ENCODE data around the gene ZNF280D. TPM values are rescaled to one million over a fixed set of nuclear protein-coding genes. Genes with fewer than 3 reads are reported as not detected.

ZNF280D gene
- total and polyA plus RNA-seq, 2 of the 8 experiments (the other 6 are each of a cell fraction or from before 2014, with no cell fraction given), result 7.4 to 27.5 TPM

DNA sequence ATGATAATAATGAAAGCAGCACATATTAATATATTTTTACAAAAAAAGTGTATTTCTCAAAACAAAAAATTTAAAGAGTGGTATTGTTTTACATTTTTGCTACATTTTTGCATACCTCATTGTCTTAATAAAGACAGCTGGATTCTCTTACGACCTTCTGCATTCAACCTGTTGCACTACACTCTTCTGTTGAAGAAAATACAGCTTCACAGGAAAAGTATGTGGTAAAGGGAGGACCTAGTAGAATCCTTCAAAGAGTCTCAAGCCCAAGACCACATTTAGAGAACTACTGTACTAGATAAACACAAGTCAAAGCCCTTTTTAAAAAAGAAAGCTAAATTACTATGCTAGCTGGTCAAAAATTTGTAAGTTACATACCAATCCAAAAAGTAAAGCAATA is 7.9 kb downstream of the ZNF280D start:
- H4K5ac ChIP-seq (ENCODE audit: insufficient read length, low read depth, low read length), result no peak overlapping the region
- H3K23me2 ChIP-seq (ENCODE audit: low read depth, low read length), result no peaks in the 10 kb centered on the region
- H2BK12ac ChIP-seq (ENCODE audit: low read depth, low read length), result no peak overlapping the region
- no peak overlapping the region for H3K23ac ChIP-seq (ENCODE audit: insufficient read length)
- no peak overlapping the region for H3K56ac ChIP-seq (replicated peaks; ENCODE audit: insufficient read length, low read depth, low read length)
- H3K4ac ChIP-seq (replicated peaks; ENCODE audit: insufficient read length, low read depth, low read length), result no peak overlapping the region
- ChIA-PET POLR2A (ENCODE audit: partially characterized antibody) (no interaction called here), CTCF (ENCODE audit: partially characterized antibody) (interaction anchor here (0.8 kb wide), 1 partner anchor 16 kb away, joined by 5 read pairs; no protein-coding TSS in a partner anchor)
- H2AK5ac ChIP-seq (ENCODE audit: low read depth, low read length), result no peak overlapping the region
- TF ChIP-seq SP4 (IDR thresholded peaks at IDR 0.05; ENCODE audit: low read length), result no peak
- no peak for TF ChIP-seq HDAC2 (IDR thresholded peaks at IDR 0.05; ENCODE audit: borderline replicate concordance in 1 of 2, low read depth in 2 of 2, low read length in 2 of 2)
- TF ChIP-seq CHD1 (IDR thresholded peaks at IDR 0.05; ENCODE audit: low read depth, low read length), result no peak
- no peak for TF ChIP-seq FOSL1 (IDR thresholded peaks at IDR 0.05; ENCODE audit: insufficient read depth, low read depth, low read length)
- no peak for TF ChIP-seq HDAC6 (IDR thresholded peaks at IDR 0.05; ENCODE audit: low read depth, low read length)
- H2BK120ac ChIP-seq (replicated peaks; ENCODE audit: low read depth, low read length), result no peak overlapping the region
- H3K4me2 ChIP-seq (ENCODE audit: insufficient read depth in 1 of 2, low read depth in 2 of 2, low read length in 2 of 2), result no peak overlapping the region
- H3K79me1 ChIP-seq (ENCODE audit: low read depth, low read length), result no peaks in the 10 kb centered on the region
- peaks cover 0 to 71% of the 10 kb centered on the region in 2 experiments; a peak in 2 of 4 replicates for H3K79me2 ChIP-seq (ENCODE audit: control insufficient read depth in 1 of 2, insufficient read depth in 2 of 2, low read length in 2 of 2)
- H3K4me3 ChIP-seq (ENCODE audit: extremely low read depth in 1 of 4, insufficient read depth in 2 of 4, low read depth in 3 of 4, low read length in 4 of 4), result no peak overlapping the region
- no peaks in the 10 kb centered on the region for H4K20me1 ChIP-seq (replicated peaks in 1 of 2; ENCODE audit: control insufficient read depth in 1 of 2, insufficient read depth in 2 of 2, low read length in 2 of 2)
- DNase-seq (ENCODE audit: low read depth in 1 of 2, low spot score in 2 of 2) (no peak), FAIRE-seq (no peak)
- H3K27me3 ChIP-seq (replicated peaks in 1 of 4; ENCODE audit: control insufficient read depth in 3 of 4, extremely low read depth in 1 of 4, insufficient read depth in 3 of 4, low read length in 3 of 4), result no peaks in the 10 kb centered on the region
- peaks cover 0 to 2% (median 0%) of the 10 kb centered on the region in 4 experiments; a peak in 2 of 7 replicates for H3K4me1 ChIP-seq (replicated peaks in 1 of 4; ENCODE audit: control insufficient read depth in 3 of 4, insufficient read depth in 4 of 4, low read length in 3 of 4)
- no peaks in the 10 kb centered on the region for H3K9me3 ChIP-seq (ENCODE audit: insufficient read depth in 2 of 2, low read depth in 1 of 2, low read length in 1 of 2)
- H4K91ac ChIP-seq (replicated peaks; ENCODE audit: insufficient read length, low read length), result no peak overlapping the region
- no peak overlapping the region for H2BK5ac ChIP-seq (ENCODE audit: low read depth, low read length)
- no peak overlapping the region for H4K8ac ChIP-seq (ENCODE audit: extremely low read depth, insufficient read depth, low read length)
- H3K18ac ChIP-seq (ENCODE audit: extremely low read depth, low read length), result no peak overlapping the region
- H3K9ac ChIP-seq (replicated peaks in 1 of 4; ENCODE audit: extremely low read depth in 1 of 4, low read depth in 3 of 4, low read length in 3 of 4), result no peak overlapping the region
- H2AFZ ChIP-seq (ENCODE audit: low read length), result no peak overlapping the region
- H3K14ac ChIP-seq (ENCODE audit: insufficient read length), result no peak overlapping the region
- no peak overlapping the region for H2BK20ac ChIP-seq (ENCODE audit: low read length)
- H3K27ac ChIP-seq (ENCODE audit: low read depth, low read length), result no peak overlapping the region
- H3K36me3 ChIP-seq (ENCODE audit: control insufficient read depth in 2 of 4, insufficient read depth in 4 of 4, low read length in 3 of 4), result no peaks in the 10 kb centered on the region; a peak in 2 of 8 replicates
- WGBS, 2 experiments (ENCODE audit: extremely low coverage in 1 of 2, insufficient coverage in 1 of 2, insufficient read length in 1 of 2, insufficient replicate concordance in 2 of 2, low coverage in 1 of 2, low lambda C conversion rate in 2 of 2, missing lambda C conversion rate in 1 of 2), result 78% methylated on average over 1 of the region's 1 CpG; no CpG with 5 or more reads in 1 of the 2 experiments
- no peak overlapping the region for H2BK15ac ChIP-seq (ENCODE audit: low read length)

Measured in H1 (cell line).